B cell (primary cell): ENCODE data around the gene ZNF35. TPM values are rescaled to one million over a fixed set of nuclear protein-coding genes. Genes with fewer than 3 reads are reported as not detected.

Experiments
- ATAC-seq: fragments of 200-7000 bp; cut with Tn5 transposase; one replicate; pipeline ENCODE4 v1.10.0; 2021; ENCODE audit warnings: low read depth, mild to moderate bottlenecking, moderate number of reproducible peaks, moderate library complexity
- CTCF ChIA-PET: fragments of 350-600 bp; sonication (Branson Sonifier 250); formaldehyde crosslinking; loops from one replicate; lab custom pipeline; 2021; ENCODE audit warnings: antibody characterized with exemption, inconsistent platforms; lab: Charles Lee
- POLR2A ChIA-PET: fragments of 350-600 bp; sonication (Branson Sonifier 250); formaldehyde crosslinking; loops from one replicate; lab custom pipeline; 2021; ENCODE audit warnings: antibody characterized with exemption; lab: Charles Lee
- DNase-seq: peaks from one replicate; pipeline ENCODE4 v3.0.0; 2013
- H2AFZ ChIP-seq: 2 replicates; pipeline ENCODE4 v1.6.1; 2012; ENCODE audit warnings: mild to moderate bottlenecking, low read depth, low read length; ENCODE audit not compliant: insufficient read depth, poor library complexity, severe bottlenecking
- H3K27ac ChIP-seq, 2 donors: 1 replicate in 1 of 2; 2 replicates in 1 of 2; pipeline ENCODE4 v1.5.1; 2012 to 2013; ENCODE audit warnings: low read length in 2 of 2, mild to moderate bottlenecking in 2 of 2, moderate library complexity in 1 of 2
- H3K27me3 ChIP-seq, 4 experiments: fragments of 200-600 bp in 1 of 4; sonication (generic) in 1 of 4; replicated peaks in 1 of 4; 1 replicate in 2 of 4; 2 replicates in 2 of 4; pipeline versions ENCODE4 v1.6.1 to v1.7.0; 2013 to 2016; ENCODE audit warnings: low read length in 3 of 4, mild to moderate bottlenecking in 2 of 4, mixed read lengths in 1 of 4, moderate library complexity in 1 of 4; ENCODE audit not compliant: insufficient read depth in 4 of 4, control insufficient read depth in 3 of 4; ENCODE audit errors: control extremely low read depth in 1 of 4
- H3K36me3 ChIP-seq, 2 experiments: replicated peaks in 1 of 2; 1 replicate in 1 of 2; 2 replicates in 1 of 2; pipeline versions ENCODE4 v1.6.1 to v1.7.1; 2013; ENCODE audit warnings: low read length in 1 of 2; ENCODE audit not compliant: insufficient read depth in 2 of 2, control insufficient read depth in 1 of 2; ENCODE audit errors: control extremely low read depth in 1 of 2, extremely low read depth in 1 of 2
- H3K4me1 ChIP-seq, 2 donors: fragments of 200-600 bp in 1 of 2; sonication (generic) in 1 of 2; 1 replicate in 1 of 2; 2 replicates in 1 of 2; pipeline versions ENCODE4 v1.5.1 to v1.6.1; 2013 to 2017; ENCODE audit warnings: low read length in 2 of 2; ENCODE audit not compliant: control insufficient read depth in 2 of 2, insufficient read depth in 2 of 2
- H3K4me2 ChIP-seq: replicated peaks from 2 replicates; pipeline ENCODE3; 2012; ENCODE audit warnings: mild to moderate bottlenecking, low read depth, low read length; ENCODE audit not compliant: poor library complexity, severe bottlenecking
- H3K4me3 ChIP-seq, 5 experiments: fragments of 200-600 bp in 1 of 5; sonication (generic) in 1 of 5; 1 replicate in 3 of 5; 2 replicates in 2 of 5; pipeline versions ENCODE4 v1.5.1 to v1.7.0; 2011 to 2016; ENCODE audit warnings: low read length in 4 of 5, mild to moderate bottlenecking in 4 of 5, low read depth in 2 of 5, control low read depth in 1 of 5, moderate library complexity in 1 of 5; ENCODE audit not compliant: insufficient read depth in 1 of 5; ENCODE audit errors: control extremely low read depth in 1 of 5, extremely low read depth in 1 of 5
- H3K79me2 ChIP-seq: fragments of 200-600 bp; sonication (generic); one replicate; pipeline ENCODE4 v1.6.0; 2016; ENCODE audit warnings: low read length; ENCODE audit not compliant: control insufficient read depth, insufficient read depth
- H3K9ac ChIP-seq: fragments of 200-600 bp; sonication (generic); 2 replicates; pipeline ENCODE4 v1.6.1; 2017; ENCODE audit warnings: mild to moderate bottlenecking, low read length, moderate library complexity
- H3K9me3 ChIP-seq, 3 donors: one replicate each; pipeline versions ENCODE4 v1.6.1 to v1.7.1; 2013; ENCODE audit warnings: low read length in 2 of 3; ENCODE audit not compliant: control insufficient read depth in 2 of 3, insufficient read depth in 1 of 3; ENCODE audit errors: control extremely low read depth in 1 of 3
- H4K20me1 ChIP-seq: 2 replicates; pipeline ENCODE4 v1.6.0; 2012; ENCODE audit warnings: mild to moderate bottlenecking, low read length; ENCODE audit not compliant: insufficient read depth, control insufficient read depth, poor library complexity, severe bottlenecking
- H3K27ac Mint-ChIP-seq: one replicate; pipeline ENCODE4 v1.8.0; 2021; ENCODE audit warnings: mixed read lengths
- H3K27me3 Mint-ChIP-seq: one replicate; pipeline ENCODE4 v1.8.0; 2021; ENCODE audit warnings: mixed read lengths
- H3K4me1 Mint-ChIP-seq: one replicate; pipeline ENCODE4 v1.8.0; 2021; ENCODE audit warnings: mixed read lengths
- H3K4me3 Mint-ChIP-seq: one replicate; pipeline ENCODE4 v1.8.0; 2021; ENCODE audit warnings: mixed read lengths
- H3K9me3 Mint-ChIP-seq: one replicate; pipeline ENCODE4 v1.8.0; 2022; ENCODE audit warnings: mixed read lengths; ENCODE audit not compliant: insufficient read depth
- CTCF ChIP-seq: fragments of 200-600 bp; IDR thresholded peaks from one replicate; pipeline ENCODE4 v1.8.0; 2022; ENCODE audit warnings: antibody characterized with exemption, mild to moderate bottlenecking
- EZH2 ChIP-seq: IDR thresholded peaks from 2 replicates; pipeline ENCODE4 v1.6.1; 2012; ENCODE audit warnings: borderline replicate concordance, low read depth, mild to moderate bottlenecking, moderate library complexity, low read length; ENCODE audit not compliant: insufficient read depth, poor library complexity, severe bottlenecking
- WGBS: methylation state at CpG from one replicate; pipeline ENCODE4 v1.1.5; 2013; ENCODE audit warnings: missing lambda C conversion rate; ENCODE audit not compliant: insufficient coverage; 5-methylcytosine and 5-hydroxymethylcytosine counted together
- intact Hi-C: fragments of 100-400 bp; cut with micrococcal nuclease; formaldehyde crosslinking; loops from one replicate; pipeline ENCODE4 v1.10.0; 2022
- polyA plus RNA-seq: library from polyadenylated mRNA; depleted of rRNA; stranded (reverse); fragments of >200 nt; gene quantifications from 2 replicates; pipeline ENCODE4 v1.2.3, GENCODE V29; 2012
- total RNA-seq, 2 donors: library from RNA; stranded (reverse); fragments of 120-200 nt in 1 of 2; gene quantifications; 1 replicate in 1 of 2; 2 replicates in 1 of 2; pipeline versions ENCODE4 v1.2.3 to v1.2.4, GENCODE V29; 2013 to 2022

ZNF35 gene
- total and polyA plus RNA-seq, 2 donors (not counting 1 experiment from before 2014, with no cell fraction given), result 1.4 to 12.1 TPM

GRCh38 chr3:44647771-44648170 lies 761 bp upstream of the ZNF35 start:
- peaks cover 23% of the 10 kb centered on the region for H3K4me1 Mint-ChIP-seq
- peaks cover 8 to 15% of the 10 kb centered on the region in 2 donors for H3K4me1 ChIP-seq
- WGBS, result no CpG with 5 or more reads among the region's 1 CpG
- CTCF ChIA-PET, result no interaction called here
- H2AFZ ChIP-seq, result peak overlapping the region; percentile 82
- no peak overlapping the region for H3K27ac Mint-ChIP-seq
- no peaks in the 10 kb centered on the region for H3K27me3 ChIP-seq
- POLR2A ChIA-PET, result interaction anchor here (1.2 kb wide), 1 partner anchor 22 kb away, joined by 6 read pairs; no protein-coding TSS in a partner anchor
- no peaks in the 10 kb centered on the region for H3K27me3 Mint-ChIP-seq
- H3K27ac ChIP-seq, result no peak overlapping the region
- H3K9me3 ChIP-seq, result peaks cover 3 to 20% (median 7%) of the 10 kb centered on the region in 3 donors
- ATAC-seq (no peak), DNase-seq (no peak)
- H3K4me3 Mint-ChIP-seq, result peak overlapping the region; percentile 96
- peaks cover 6% of the 10 kb centered on the region for H3K9me3 Mint-ChIP-seq
- H4K20me1 ChIP-seq, result no peaks in the 10 kb centered on the region
- peak overlapping the region; percentile 84 for H3K4me2 ChIP-seq
- H3K4me3 ChIP-seq, result no peak overlapping the region
- peaks cover 0 to 21% of the 10 kb centered on the region in 2 experiments for H3K36me3 ChIP-seq
- H3K9ac ChIP-seq, result no peak overlapping the region
- no peaks in the 10 kb centered on the region for H3K79me2 ChIP-seq
- TF ChIP-seq CTCF (no peak), EZH2 (no peak)
- intact Hi-C loops, result loop anchor here (1.0 to 2.0 kb wide), 4 partner anchors 23 to 170 kb away; partner anchors contain the start of gene ZNF445

- TF ChIP-seq EZH2 (no peak), CTCF (no peak)
- Histone ChIP-seq H4K20me1 (no peaks in the 10 kb centered on the region), H3K4me2 (no peak overlapping the region), H3K9ac (no peak overlapping the region), H3K36me3 (peaks cover 0 to 26% of the 10 kb centered on the region in 2 experiments), H3K27me3 (no peaks in the 10 kb centered on the region), H3K27ac (no peak overlapping the region), H3K9me3 (peaks cover 0 to 4% (median under 1%) of the 10 kb centered on the region in 3 donors), H3K79me2 (no peaks in the 10 kb centered on the region), H2AFZ (no peak overlapping the region), H3K4me3 (no peak overlapping the region), H3K4me1 (peaks cover 8 to 15% of the 10 kb centered on the region in 2 donors)
- ChIA-PET CTCF (no interaction called here), POLR2A (no interaction called here)
- 100% methylated on average over 1 of the region's 1 CpG for WGBS
- DNase-seq (no peak), ATAC-seq (no peak)
- Mint-ChIP-seq H3K27ac (no peak overlapping the region), H3K4me3 (no peak overlapping the region), H3K4me1 (peaks cover 23% of the 10 kb centered on the region), H3K27me3 (no peaks in the 10 kb centered on the region), H3K9me3 (peaks cover 5% of the 10 kb centered on the region)
- intact Hi-C loops, result loop anchor here (2.0 kb wide), 1 partner anchor 139 kb away; no protein-coding TSS in a partner anchor
Measured at GRCh38 chr3:44649709-44650108, 1.2 kb downstream of the ZNF35 start.
